HuH-7 (cell line): ENCODE results near the gene LIPE.
A peak's percentile ranks its signal among the peaks of the same experiment; 100 is the strongest.

ENCODE experiments used
- DNase-seq: peaks from one replicate; pipeline ENCODE4 v3.0.0; 2011; ENCODE audit warnings: low spot score

Gene LIPE

DNA sequence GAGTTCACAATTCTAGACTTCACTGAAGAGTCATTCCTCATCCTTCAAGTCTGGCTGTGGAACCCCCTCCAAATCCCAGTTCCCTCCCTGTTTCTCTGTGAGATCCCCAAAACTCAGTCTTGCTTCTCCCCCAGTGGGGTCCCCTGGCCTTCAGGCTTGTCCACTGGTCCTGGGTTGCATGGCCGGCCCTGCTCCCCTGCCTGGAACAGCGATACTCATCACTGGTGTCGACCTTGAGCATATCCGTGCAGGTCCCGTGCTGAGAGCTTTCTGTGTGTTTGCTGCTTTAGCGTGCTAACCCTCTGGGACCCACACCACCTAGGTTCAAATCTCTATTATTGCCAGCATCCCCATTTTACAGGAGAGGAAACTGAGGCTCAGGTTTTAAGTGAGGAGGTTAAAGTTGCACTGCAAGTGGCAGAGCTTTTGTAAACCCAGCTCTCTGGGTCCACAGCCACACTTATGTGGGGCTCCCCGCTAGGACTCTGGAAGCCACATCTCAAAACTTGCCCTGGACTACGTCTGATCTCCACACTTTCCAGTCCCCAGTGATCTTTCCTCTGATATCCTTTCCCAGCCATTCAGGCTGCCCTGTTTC is 15.5 kb downstream of the LIPE start:
- no peak for DNase-seq

DNA sequence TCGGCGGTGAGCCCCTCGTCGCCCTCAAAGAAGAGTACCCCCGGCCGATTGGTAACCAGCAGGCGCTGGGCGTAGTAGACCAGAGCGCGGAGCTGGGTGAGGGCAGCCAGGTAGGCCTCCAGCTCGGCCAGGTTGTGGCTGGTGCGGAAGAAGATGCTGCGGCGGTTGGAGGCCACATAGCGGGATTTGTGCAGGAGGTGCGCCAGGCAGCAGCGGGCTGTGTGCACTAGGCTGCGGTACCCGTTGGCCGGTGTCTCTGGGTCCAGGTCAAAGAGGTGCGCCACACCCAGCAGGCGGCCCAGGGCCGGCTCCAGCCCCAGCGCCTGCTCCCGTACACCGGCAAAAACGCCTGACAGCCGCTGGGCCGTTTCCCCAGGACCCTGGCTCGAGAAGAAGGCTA is 16.8 kb downstream of the LIPE start:
- DNase-seq: no peak

DNA sequence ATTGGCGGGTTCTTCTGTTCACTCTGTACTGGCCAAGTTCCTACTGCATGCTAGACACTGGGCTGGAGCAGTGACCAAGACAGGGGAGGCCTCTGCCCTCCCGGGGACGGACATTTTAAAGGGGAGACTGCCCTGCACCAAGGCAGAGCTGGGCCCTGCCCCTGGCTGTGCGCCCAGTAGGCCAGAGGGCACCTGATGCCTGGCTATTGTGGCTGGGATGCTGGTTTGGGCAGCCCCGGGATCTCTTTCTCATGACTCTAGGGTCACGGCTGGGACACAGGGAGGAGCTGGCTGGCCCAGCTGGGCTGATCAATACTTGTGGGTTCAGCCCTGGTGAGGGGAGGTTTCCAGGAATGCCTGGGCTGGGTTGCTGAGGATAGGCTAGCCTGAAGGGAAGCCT is 17.7 kb downstream of the LIPE start:
- DNase-seq: no peak

DNA sequence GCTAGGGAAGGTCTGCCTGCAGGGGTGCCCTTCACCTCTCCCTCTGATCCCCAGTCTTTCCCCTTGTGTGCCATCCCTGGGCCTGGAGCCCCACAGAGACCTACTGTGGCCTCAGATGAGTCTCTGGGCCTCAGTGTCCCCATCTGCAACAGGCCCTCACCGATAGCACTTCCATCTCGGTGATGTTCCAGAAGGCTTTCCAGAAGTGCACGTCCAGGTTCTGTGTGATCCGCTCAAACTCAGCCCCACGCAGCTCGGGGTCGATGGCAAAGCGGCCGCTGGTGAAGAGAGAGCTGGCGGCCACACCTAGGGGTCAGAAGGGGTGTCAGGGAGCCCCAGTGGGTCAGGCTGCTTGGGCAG is 19.4 kb downstream of the LIPE start:
- no peak for DNase-seq

DNA sequence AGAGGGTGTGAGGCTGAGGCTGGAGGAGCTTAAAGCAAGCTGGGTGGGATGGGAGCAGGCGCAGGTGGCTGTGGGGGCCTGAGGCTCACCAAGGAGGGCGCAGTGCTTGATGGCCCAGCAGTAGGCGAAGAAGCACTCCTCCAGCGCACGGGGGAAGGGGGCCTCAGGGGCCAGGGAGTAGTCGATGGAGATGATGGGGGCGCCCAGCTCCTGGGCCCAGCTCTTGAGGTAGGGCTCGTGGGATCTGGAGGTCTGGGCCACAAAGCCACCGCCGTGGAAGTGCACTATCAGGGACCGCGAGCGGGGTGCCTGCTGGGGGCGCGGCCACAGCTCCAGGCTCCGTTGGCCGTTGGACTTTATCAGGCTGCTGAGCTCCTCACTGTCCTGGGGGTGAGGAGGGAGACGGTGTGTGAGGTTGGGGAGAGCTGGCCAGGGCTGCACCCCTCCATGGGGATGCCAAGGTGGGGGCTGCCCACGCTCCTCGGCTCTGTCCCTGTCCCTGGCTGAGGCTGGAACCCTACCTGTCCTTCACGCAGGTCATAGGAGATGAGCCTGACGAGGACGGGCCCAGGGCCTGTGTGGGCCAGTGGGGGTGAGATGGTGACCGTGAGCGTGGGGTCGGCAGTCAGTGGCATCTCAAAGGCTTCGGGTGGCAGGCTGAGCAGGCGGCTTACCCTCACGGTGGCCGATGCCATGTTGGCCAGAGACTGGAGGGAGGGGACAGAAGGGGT is 19.9 kb downstream of the LIPE start:
- no peak for DNase-seq

DNA sequence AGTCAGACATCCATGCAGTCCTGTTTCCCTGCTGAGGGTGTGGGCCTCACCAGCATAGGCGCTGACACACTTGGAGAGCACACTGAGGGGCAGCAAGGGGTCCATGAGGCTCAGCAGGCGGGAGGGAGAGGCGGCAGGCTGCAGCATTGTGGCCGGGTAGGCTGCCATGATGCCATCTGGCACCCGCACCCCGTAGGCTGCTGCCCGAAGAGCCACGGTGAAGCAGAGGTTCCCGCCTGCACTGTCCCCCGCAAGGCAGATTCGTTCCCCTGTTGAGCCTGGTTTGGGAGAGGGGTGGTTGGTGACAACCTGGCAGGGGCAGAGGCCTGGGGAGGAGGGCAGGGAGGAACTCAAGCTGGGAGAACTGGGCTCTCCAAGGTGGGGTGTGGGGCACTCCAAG is 21.1 kb downstream of the LIPE start:
- DNase-seq: no peak

DNA sequence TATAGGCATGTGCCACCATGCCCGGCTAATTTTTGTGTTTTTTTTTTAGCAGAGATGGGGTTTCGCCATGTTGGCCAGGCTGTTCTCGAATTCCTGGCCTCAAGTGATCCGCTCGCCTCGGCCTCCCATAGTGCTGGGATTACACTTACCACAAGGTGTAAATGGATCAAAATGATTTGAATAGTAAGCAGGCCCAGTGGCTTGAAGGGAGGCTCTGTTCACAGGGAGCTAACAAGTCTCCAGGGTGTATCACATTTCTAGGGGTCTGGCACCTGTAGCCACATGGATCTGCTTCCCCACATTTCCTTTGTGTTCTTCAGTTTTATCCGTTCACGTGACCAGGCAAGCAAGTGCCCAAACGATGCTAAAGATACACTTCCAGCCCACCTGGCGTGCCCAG is 23.6 kb downstream of the LIPE start:
- no peak for DNase-seq

DNA sequence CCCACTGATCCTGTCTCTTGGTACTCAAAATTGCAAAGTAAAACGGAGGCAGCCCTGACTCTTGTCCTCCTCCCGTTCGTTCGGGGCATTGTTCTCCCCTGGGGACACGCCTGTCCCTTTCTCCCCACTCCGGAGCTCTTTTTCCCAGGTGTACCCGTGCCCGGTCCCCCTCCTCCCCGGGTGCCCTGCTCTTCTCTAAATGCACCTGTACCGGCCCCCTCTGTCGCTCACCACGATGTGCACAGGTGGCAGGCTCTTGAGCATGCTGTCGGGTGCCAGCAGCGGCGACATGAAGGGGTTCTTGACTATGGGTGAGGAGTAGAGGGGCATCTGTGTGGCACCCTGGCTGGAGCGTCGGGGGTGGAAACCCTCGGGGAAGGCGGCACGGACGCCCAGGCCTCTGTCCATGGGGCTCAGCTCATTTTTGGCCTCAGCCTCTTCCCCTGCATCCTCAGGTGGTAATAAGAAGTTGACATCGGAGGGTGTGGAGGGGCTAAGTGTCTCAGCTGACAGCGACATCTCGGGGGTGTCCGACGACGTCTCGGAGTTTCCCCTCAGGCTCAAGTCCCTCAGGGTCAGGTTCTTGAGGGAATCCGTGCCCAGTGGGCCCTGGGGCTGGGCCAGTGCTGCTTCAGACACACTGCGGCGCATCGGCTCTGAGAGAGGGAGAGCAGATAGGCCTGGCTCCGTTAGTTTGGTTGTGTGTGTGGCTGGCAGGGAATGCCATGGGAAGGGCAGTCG is 24.6 kb downstream of the LIPE start:
- no peak for DNase-seq

DNA sequence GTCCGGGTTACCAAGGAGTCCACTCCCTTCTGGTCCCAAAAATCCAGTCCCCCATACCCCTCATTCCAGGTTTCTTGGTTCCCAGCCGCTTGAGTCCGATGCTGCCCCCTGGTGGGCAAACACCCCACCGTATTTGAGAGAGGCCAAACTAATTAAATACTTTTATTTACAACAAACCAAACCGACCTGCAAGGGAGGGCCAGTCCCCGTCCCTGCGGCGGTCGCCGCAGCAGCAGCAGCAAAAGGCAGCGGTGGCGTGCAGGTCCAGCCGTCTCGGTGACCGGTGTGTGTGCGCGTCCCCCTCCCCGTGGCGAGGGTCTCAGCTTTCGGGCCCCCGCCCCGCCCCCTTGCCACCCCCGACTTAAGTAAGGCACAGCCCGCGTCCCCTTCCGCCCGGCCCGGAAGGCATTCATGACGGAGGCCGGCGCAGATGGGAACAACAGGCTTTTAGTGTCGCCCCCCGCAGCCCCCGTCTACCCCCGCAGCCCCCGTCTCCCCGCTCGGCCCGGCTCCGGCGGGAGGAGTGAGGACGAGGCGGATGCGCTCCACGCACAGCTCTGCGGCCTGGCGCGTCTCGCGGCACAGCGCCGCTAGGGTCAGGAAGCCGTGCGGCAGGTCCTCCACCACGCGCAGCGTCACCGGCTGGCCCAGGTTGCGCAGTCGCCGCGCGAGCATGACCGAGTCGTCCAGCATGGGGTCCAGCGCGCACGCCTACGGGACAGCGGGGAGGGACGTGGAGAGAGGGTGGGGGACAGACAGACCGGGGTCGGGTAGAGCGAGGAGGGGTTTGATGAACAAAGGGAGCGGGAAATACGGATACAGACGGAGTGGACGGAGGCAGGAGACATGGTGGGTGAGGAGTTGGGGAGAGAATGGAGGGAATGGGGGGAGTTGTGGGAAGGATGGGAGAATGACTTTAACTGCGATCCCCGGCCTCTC is 25.6 kb downstream of the LIPE start:
- peak; percentile 92 for DNase-seq

DNA sequence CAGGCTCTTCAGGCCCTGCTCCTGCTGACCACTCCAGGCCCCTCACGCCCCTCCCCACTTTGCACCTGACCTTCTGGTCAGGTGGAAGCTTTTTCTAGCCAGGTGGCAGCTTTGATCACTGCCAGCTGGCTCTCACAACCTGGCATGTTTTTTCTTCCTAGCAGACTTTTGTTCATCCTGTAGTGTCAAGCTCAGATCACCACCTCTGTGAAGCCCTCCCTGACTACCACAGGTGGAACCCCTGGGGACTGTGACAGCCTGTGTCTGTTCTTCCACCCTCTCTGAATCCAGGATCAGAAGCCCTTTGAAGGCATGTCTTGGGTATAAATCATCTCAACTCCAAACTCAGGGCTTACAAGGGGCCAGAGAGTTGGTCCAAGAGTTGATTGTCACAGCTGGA is 26.8 kb downstream of the LIPE start:
- no peak for DNase-seq

DNA sequence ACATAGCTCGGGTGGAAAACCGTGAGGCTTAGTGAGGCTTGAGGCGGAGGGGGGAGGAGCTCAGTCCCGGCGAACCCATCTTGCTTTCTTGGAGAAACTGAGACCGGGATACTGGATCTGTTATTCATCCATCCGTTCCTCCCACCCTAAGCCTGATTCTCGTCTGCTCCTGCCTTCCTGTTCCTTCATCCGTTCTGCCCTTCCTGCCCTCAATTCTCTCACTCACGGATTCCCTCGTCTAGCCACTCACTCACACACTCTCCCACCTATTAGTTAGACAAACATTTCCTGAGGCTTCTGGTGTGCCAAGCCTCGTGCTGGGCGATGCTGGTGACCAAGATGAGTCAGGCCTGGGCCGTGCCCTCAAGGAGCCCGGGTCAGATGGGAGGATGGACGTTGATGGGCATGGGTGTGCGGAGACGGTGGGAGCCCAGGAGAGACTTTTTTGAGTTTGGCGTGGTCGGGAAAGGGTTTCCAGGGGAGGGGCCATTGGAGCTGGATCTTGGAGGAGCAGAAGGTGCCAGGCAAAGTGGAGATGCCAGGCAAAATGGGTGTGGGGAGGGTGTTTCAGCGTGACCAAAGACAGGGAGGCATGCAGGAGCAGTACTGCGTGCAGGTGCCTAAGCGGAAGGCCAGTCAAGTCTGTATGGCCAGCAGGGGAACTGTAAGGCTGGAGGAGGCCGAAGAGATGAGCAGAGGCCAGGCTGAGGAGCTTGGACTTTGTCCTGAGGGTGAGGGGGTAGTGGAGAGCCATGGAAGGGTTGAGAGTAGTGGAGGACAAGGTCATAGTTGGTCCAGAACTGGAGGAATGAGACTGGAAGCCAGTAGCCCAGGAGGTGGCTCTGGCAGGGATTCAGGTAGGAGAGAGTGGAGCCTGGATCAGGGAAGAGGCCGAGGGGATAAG is 29.7 kb downstream of the LIPE start:
- peak; percentile 63 for DNase-seq

DNA sequence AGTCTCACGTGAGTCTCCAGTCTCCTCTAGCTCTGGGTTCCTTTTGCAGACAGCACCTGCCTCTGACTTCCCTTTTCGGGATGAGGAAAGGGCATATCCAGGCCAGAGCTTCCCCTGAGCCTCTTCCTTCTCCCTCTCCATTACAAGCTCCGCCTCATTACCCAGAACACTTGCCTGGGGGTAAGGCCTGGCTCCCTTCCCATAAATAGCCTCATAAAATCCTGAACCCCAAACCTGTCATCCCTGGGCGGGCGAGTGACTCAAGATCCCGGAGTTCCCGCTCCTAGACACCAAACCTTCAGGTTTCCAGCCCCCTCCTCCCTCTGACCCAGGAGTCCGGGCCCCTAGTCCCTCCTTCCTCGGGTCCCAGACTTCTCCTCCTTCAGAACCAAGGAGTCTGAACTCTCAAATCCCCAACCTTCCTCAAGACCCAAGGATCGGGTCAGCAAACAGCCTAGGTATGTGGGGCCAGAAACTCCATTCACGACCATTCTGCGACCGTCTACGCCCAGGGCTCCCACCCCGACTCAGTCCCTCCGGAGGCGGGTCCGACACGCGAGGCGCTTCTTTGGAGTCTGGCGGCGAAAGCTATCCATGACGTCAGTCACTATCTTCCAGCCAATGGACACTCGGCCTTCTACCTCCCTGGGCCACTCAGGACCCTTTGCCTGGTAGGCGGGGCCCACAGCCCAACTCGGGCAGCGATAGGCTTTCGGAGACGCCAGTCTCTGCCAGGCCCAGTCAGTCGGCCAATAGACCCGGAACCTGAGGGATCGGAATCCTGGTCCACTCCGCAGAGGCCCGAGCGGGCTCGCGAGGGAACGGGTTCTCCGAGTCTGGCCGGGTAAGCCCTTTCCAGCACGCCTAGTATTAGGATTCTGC is 30.6 kb downstream of the LIPE start:
- peak; percentile 100 for DNase-seq

DNA sequence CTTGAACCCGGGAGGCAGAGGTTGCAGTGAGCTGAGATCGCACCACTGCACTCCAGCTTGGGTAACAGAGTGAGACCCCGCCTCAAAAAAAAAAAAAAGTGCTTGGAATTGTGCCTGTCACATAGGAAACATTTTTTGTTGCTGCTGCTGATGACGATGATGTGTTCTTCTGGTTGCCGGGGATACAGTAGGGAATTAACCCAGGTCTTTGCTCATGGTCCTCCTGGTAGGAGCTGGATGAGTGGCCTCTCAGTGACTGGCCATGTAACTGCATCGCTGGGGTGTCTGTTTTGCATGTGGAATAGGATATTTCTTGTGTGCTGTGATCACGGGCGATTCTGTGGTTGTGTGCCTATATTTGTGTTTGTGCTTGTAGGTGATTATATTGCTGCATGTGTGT is 32.4 kb downstream of the LIPE start:
- no peak for DNase-seq

DNA sequence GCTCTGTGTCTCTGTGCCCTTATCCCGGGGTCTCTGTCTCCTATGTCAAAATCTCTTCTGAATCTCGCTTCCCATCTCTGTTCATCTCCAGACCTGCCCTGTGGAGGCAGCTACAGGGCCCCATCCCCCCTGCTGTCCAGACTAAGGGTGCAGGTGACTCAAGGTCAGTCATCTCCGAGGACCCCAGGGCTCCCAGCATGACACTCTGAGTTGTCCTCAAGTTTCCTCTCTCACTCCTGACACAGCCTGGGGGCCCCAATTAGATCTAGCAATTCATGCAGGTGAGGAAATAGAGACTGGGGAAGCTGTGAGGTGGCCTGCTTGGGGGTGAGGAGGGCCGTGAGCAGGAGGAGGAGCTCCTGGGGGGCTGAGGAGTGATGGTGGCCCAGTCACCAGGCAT is 35.0 kb downstream of the LIPE start:
- no peak for DNase-seq

DNA sequence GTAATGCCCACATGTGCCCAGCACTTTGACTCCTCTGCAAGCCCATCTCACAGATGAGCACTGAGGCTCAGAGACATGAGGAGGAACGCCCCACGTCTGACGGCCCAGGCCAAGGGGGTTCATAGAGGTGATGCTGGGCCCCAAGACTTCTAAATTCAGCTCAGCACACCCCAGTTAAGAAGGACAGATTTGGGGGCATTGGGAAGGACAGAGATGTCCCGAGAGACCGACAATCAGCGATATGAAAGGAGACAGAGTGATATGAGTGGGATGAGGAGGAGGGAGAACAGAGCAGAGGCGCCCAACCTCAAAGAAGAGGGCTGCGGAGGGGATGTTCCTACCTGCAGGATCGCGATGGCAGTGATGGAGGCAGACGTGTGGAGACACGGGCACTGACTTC is 37.3 kb downstream of the LIPE start, which contains the start of gene CNFN:
CNFN (minus strand) TSS at position 399 of the 400 bp plus-strand sequence. CDS start 1,260 bp downstream, outside the sequence.
- DNase-seq: no peak

DNA sequence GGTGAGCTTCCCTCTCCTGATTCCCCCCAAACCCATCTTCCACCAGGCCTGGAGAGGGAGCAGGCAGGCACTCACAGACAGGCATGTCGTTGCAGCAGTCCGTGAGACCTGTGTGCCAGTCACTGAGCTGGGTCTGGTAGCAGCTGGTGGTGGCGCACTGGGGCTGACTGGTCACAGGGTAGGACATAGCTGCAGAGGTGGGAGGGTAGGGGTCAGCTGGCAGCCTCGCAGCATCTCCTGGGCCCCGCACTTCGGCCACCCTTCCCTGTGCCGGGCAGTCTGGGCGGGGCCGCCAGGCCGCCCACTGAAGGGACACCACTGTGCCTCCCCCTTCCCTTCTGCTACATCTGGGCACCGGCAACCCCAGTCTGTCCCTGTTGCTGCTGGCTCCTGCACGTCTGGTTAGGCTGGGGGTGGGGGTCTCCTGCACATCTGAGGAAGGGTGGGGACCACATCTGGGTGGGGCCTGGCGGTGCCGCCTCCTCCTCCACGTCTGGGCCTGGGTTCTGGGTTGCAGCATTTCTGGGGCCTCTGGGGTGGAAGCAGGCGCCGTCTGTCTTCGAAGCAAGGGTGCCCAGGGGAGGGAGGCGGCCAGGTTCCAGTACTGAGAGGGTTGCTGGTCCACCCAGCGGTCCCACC is 38.2 kb downstream of the LIPE start:
- no peak for DNase-seq

DNA sequence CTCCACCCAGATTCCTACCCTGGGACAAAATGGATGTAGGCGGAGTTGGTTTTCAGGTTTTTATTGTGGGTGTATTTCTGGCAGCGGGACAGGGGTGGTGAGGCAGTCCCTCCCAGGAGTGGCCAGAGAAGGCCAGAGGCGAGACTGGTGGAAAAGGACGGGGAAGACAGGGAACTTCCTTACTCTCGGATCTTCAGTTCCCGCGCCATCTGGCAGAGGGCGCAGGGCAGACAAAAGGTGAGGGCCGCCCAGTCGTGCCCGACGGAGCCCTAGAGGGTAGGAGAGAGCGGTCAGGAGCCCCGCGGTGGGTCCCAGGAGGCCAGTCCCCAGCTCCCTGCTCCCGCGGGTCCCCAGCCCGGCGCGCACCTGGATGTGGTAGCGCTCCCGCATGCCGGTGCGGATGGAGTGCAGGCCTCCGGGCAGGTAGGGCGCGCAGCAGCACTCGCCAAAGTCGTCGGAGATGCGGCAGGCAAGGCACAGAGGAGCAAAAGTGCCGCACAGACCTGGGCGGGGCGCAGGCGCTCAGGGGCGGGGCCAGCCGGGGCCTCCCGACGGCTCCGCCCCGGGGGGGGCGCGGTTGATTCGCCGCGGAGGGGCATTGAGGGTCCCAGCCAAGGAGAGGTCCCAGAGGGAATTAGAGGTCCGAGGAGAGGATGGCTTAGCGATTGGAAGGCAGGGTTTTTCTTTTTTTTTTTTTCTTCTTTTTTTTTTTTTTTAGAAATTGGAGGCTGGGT is 40.0 kb downstream of the LIPE start:
- peak; percentile 95 for DNase-seq

DNA sequence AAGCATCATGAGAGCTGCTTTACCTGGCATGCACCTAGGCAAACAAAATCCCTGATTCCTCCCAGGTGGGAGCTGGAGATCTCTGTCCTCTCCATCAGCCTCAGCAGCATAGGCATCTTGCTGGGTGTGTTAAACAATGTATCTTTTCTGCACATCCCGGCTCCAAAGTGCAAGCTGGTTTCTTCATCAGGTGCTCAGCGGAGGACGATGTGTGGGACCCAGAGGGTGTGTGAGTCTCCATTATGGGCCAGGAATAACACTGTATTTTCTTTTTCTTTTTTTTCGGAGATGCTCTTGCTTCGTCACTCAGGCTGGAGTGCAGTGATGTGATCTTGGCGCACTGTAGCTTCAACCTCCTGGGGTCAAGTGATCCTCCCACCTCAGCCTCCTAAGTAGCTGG is 47.0 kb downstream of the LIPE start:
- DNase-seq: no peak
